Panc1 (cell line): Measurements from ENCODE around the gene TBC1D22A. TPM values are rescaled to one million over a fixed set of nuclear protein-coding genes. Genes with fewer than 3 reads are reported as not detected.

Source experiments
- ATAC-seq: fragments of 200-7000 bp; cut with Tn5 transposase; 2 replicates; pipeline ENCODE4 v1.9.1; 2020; ENCODE audit warnings: mild to moderate bottlenecking, moderate library complexity
- BruUV-seq: library from RNA; stranded (reverse); fragments of 400-500 nt; replicated peaks from 2 replicates; lab custom pipeline; 2021; lab: Mats Ljungman, UMichigan
- CTCF ChIA-PET: fragments of 300-600 bp; sonication (Branson Sonifier 250); formaldehyde crosslinking; loops from one replicate; lab custom pipeline; 2022; ENCODE audit warnings: antibody characterized with exemption; lab: Charles Lee
- POLR2A ChIA-PET: fragments of 300-600 bp; sonication (Branson Sonifier 250); formaldehyde crosslinking; loops from one replicate; lab custom pipeline; 2022; ENCODE audit warnings: antibody characterized with exemption; lab: Charles Lee
- DNase-seq: peaks from one replicate; pipeline ENCODE4 v3.0.0-alpha.2; 2010; ENCODE audit warnings: low read depth, low spot score
- H3K27ac ChIP-seq: 2 replicates; pipeline ENCODE4 v1.5.1; 2011; ENCODE audit warnings: mild to moderate bottlenecking, low read length, inconsistent platforms
- H3K27me3 ChIP-seq: fragments of 200-500 bp; sonication (Bioruptor generic); 2 replicates; pipeline ENCODE4 v1.6.0; 2014; ENCODE audit warnings: low read length, inconsistent platforms; ENCODE audit not compliant: control insufficient read depth, insufficient read depth
- H3K36me3 ChIP-seq: fragments of 200-500 bp; sonication (Bioruptor generic); 2 replicates; pipeline ENCODE4 v1.5.1; 2014; ENCODE audit warnings: inconsistent platforms, mild to moderate bottlenecking, low read length, moderate library complexity; ENCODE audit not compliant: control insufficient read depth, insufficient read depth
- H3K4me1 ChIP-seq: 2 replicates; pipeline ENCODE4 v1.5.1; 2011; ENCODE audit warnings: inconsistent platforms, mild to moderate bottlenecking, low read length, moderate library complexity; ENCODE audit not compliant: control insufficient read depth, insufficient read depth
- H3K4me3 ChIP-seq, 2 experiments: 2 replicates each; pipeline ENCODE4 v1.5.1; 2011 to 2012; ENCODE audit warnings: low read depth in 2 of 2, low read length in 2 of 2, mild to moderate bottlenecking in 2 of 2, inconsistent platforms in 1 of 2, moderate library complexity in 1 of 2
- H3K9me3 ChIP-seq: fragments of 200-500 bp; sonication (Bioruptor generic); 2 replicates; pipeline ENCODE4 v1.5.1; 2014; ENCODE audit warnings: low read depth, mild to moderate bottlenecking, inconsistent platforms, low read length, moderate library complexity; ENCODE audit not compliant: control insufficient read depth, insufficient read depth
- CTCF ChIP-seq: fragments of 450-650 bp; IDR thresholded peaks from 2 replicates; pipeline ENCODE4 v1.5.1; 2017; ENCODE audit warnings: mild to moderate bottlenecking
- POLR2AphosphoS5 ChIP-seq: IDR thresholded peaks from 2 replicates; pipeline ENCODE4 v1.6.1; 2012; ENCODE audit warnings: mild to moderate bottlenecking, low read depth, low read length, moderate library complexity
- REST ChIP-seq, 2 experiments: IDR thresholded peaks; 2 replicates each; pipeline ENCODE4 v1.6.1; 2011 to 2012; ENCODE audit warnings: low read depth in 2 of 2, control low read depth in 1 of 2, low read length in 1 of 2, mild to moderate bottlenecking in 1 of 2, moderate library complexity in 1 of 2; ENCODE audit not compliant: insufficient read depth in 1 of 2
- SIN3A ChIP-seq: IDR thresholded peaks from 2 replicates; pipeline ENCODE4 v1.6.1; 2012; ENCODE audit warnings: low read depth, mild to moderate bottlenecking, low read length, moderate library complexity, borderline replicate concordance; ENCODE audit not compliant: insufficient read depth
- TCF7L2 ChIP-seq: IDR thresholded peaks from 2 replicates; pipeline ENCODE4 v1.6.1; 2011; ENCODE audit warnings: mild to moderate bottlenecking, low read depth, low read length, inconsistent platforms
- in situ Hi-C: cut with HindIII; loops from 2 replicates; pipeline ENCODE4 v1.10.0; 2016; ENCODE audit warnings: low sequenced_read_pairs, low pct_unique_long_range_greater_than_20kb
- intact Hi-C: fragments of 100-400 bp; cut with micrococcal nuclease; formaldehyde crosslinking; loops from one replicate; pipeline ENCODE4 v1.10.0; 2022; ENCODE audit not compliant: unreplicated experiment
- total RNA-seq: library from RNA; stranded (reverse); gene quantifications from one replicate; pipeline ENCODE4 v1.2.1, GENCODE V29; 2021; ENCODE audit not compliant: unreplicated experiment

TBC1D22A gene
- total RNA-seq, 1 experiment from 2014 or later = 28.7 TPM

GRCh38 chr22:47083379-47083986 is 321.0 kb downstream of the TBC1D22A start:
- no peaks in the 10 kb centered on the region for H3K9me3 ChIP-seq
- no peaks in the 10 kb centered on the region for H3K36me3 ChIP-seq
- H3K4me3 ChIP-seq = no peak overlapping the region
- ATAC-seq (no peak), DNase-seq (no peak)
- intact Hi-C loops = no loop called here
- H3K4me1 ChIP-seq = no peaks in the 10 kb centered on the region
- in situ Hi-C loops = no loop called here
- no TSS peak for BruUV-seq
- H3K27me3 ChIP-seq = no peaks in the 10 kb centered on the region
- no peak for TF ChIP-seq SIN3A
- TF ChIP-seq CTCF = no peak
- no peak for TF ChIP-seq REST (IDR thresholded peaks at IDR 0.05; ENCODE audit: insufficient read depth in 1 of 2, low read depth in 2 of 2, low read length in 1 of 2)
- TF ChIP-seq TCF7L2 = no peak
- TF ChIP-seq POLR2AphosphoS5 = no peak
- CTCF ChIA-PET = no interaction called here
- no peak overlapping the region for H3K27ac ChIP-seq
- POLR2A ChIA-PET = no interaction called here

GRCh38 chr22:47084226-47084625 is 321.8 kb downstream of the TBC1D22A start:
- no peak for TF ChIP-seq SIN3A
- no peak for TF ChIP-seq TCF7L2
- no peak for TF ChIP-seq REST (IDR thresholded peaks at IDR 0.05; ENCODE audit: insufficient read depth in 1 of 2, low read depth in 2 of 2, low read length in 1 of 2)
- no peak for TF ChIP-seq POLR2AphosphoS5
- no peak for TF ChIP-seq CTCF
- no peaks in the 10 kb centered on the region for H3K4me1 ChIP-seq
- no peak overlapping the region for H3K4me3 ChIP-seq
- ChIA-PET POLR2A (no interaction called here), CTCF (no interaction called here)
- DNase-seq = no peak
- no peaks in the 10 kb centered on the region for H3K27me3 ChIP-seq
- in situ Hi-C loops (no loop called here), intact Hi-C loops (no loop called here)
- ATAC-seq = no peak
- H3K36me3 ChIP-seq = no peaks in the 10 kb centered on the region
- no TSS peak for BruUV-seq
- H3K9me3 ChIP-seq = no peaks in the 10 kb centered on the region
- no peak overlapping the region for H3K27ac ChIP-seq
